IPS-NIHi11 (cell line): ENCODE measurements around the gene FAM229A.
A peak's percentile ranks its signal among the peaks of the same experiment; 100 is the strongest.

Experiments
- DNase-seq: peaks from one replicate; pipeline ENCODE4 v3.0.0; 2012; ENCODE audit warnings: mixed read lengths, low spot score

Gene FAM229A

GRCh38 chr1:32349211-32349708 is 13.0 kb downstream of the FAM229A start:
- no peak for DNase-seq

- no peak for DNase-seq
These were observed 15.6 kb downstream of the FAM229A start for GRCh38 chr1:32346532-32347157.

GRCh38 chr1:32345289-32345827 is 16.9 kb downstream of the FAM229A start:
- DNase-seq: no peak

GRCh38 chr1:32342704-32343103 is 19.6 kb downstream of the FAM229A start:
- DNase-seq: no peak

GRCh38 chr1:32341971-32342370 is 20.3 kb downstream of the FAM229A start:
- no peak for DNase-seq

- DNase-seq: no peak
These were observed 21.0 kb downstream of the FAM229A start for GRCh38 chr1:32341186-32341757.

GRCh38 chr1:32339363-32339978 is 22.8 kb downstream of the FAM229A start:
- no peak for DNase-seq

GRCh38 chr1:32338637-32339145 is 23.6 kb downstream of the FAM229A start:
- DNase-seq: no peak

GRCh38 chr1:32337855-32338636 is 24.2 kb downstream of the FAM229A start:
- DNase-seq: no peak

GRCh38 chr1:32336963-32337675 is 25.2 kb downstream of the FAM229A start:
- no peak for DNase-seq

GRCh38 chr1:32336591-32336932 is 25.7 kb downstream of the FAM229A start:
- DNase-seq: no peak

- peak; percentile 88 for DNase-seq
These were observed 26.3 kb downstream of the FAM229A start, which contains the start of gene MARCKSL1 for GRCh38 chr1:32335790-32336590. Gene MARCKSL1 (minus strand): TSS chr1:32336233. CDS start chr1:32336033, 200 bp downstream.

- no peak for DNase-seq
These were observed 26.8 kb downstream of the FAM229A start for GRCh38 chr1:32335535-32335789.

GRCh38 chr1:32334864-32335534 is 27.3 kb downstream of the FAM229A start:
- DNase-seq: peak; percentile 70

- DNase-seq: no peak
These were observed 27.9 kb downstream of the FAM229A start for GRCh38 chr1:32334274-32334861.

GRCh38 chr1:32333251-32333963 is 28.9 kb downstream of the FAM229A start:
- no peak for DNase-seq

- no peak for DNase-seq
These were observed 29.8 kb downstream of the FAM229A start for GRCh38 chr1:32332290-32333079.

- DNase-seq: no peak
These were observed 30.7 kb downstream of the FAM229A start for GRCh38 chr1:32331549-32331948.
